ENCODE measurements around the gene IKBKE.

GRCh38 chr1:206514813-206515387, 44.6 kb downstream of the IKBKE start:
- TF ChIP-seq POLR2A (IDR thresholded peaks at IDR 0.05; ENCODE audit: low read depth, low read length) = no peak
- TF ChIP-seq CTCF (IDR thresholded peaks at IDR 0.05; ENCODE audit: extremely low read depth in 1 of 2, insufficient read depth in 1 of 2, low read depth in 1 of 2, low read length in 2 of 2) = no peak
- no peak for TF ChIP-seq POLR2AphosphoS5 (IDR thresholded peaks at IDR 0.05; ENCODE audit: insufficient read depth, low read depth, low read length)
- no peak for TF ChIP-seq GATA2 (IDR thresholded peaks at IDR 0.05; ENCODE audit: insufficient read depth, insufficient read length, low read depth, low read length)
- no peak for TF ChIP-seq JUN (IDR thresholded peaks at IDR 0.05; ENCODE audit: borderline replicate concordance, insufficient read depth, insufficient read length, low read depth)
- TF ChIP-seq MAX (IDR thresholded peaks at IDR 0.05; ENCODE audit: insufficient read depth, insufficient read length) = no peak

Data from endothelial cell of umbilical vein (primary cell).